B cell (primary cell): ENCODE measurements around the gene SCN3B. TPM values are rescaled to one million over a fixed set of nuclear protein-coding genes. Genes with fewer than 3 reads are reported as not detected.

Experiments
- ATAC-seq: fragments of 200-7000 bp; cut with Tn5 transposase; one replicate; pipeline ENCODE4 v1.10.0; 2021; ENCODE audit warnings: low read depth, mild to moderate bottlenecking, moderate number of reproducible peaks, moderate library complexity
- CTCF ChIA-PET: fragments of 350-600 bp; sonication (Branson Sonifier 250); formaldehyde crosslinking; loops from one replicate; lab custom pipeline; 2021; ENCODE audit warnings: antibody characterized with exemption, inconsistent platforms; lab: Charles Lee
- POLR2A ChIA-PET: fragments of 350-600 bp; sonication (Branson Sonifier 250); formaldehyde crosslinking; loops from one replicate; lab custom pipeline; 2021; ENCODE audit warnings: antibody characterized with exemption; lab: Charles Lee
- DNase-seq: peaks from one replicate; pipeline ENCODE4 v3.0.0; 2013
- H2AFZ ChIP-seq: 2 replicates; pipeline ENCODE4 v1.6.1; 2012; ENCODE audit warnings: mild to moderate bottlenecking, low read depth, low read length; ENCODE audit not compliant: insufficient read depth, poor library complexity, severe bottlenecking
- H3K27ac ChIP-seq, 2 donors: 1 replicate in 1 of 2; 2 replicates in 1 of 2; pipeline ENCODE4 v1.5.1; 2012 to 2013; ENCODE audit warnings: low read length in 2 of 2, mild to moderate bottlenecking in 2 of 2, moderate library complexity in 1 of 2
- H3K27me3 ChIP-seq, 4 experiments: fragments of 200-600 bp in 1 of 4; sonication (generic) in 1 of 4; replicated peaks in 1 of 4; 1 replicate in 2 of 4; 2 replicates in 2 of 4; pipeline versions ENCODE4 v1.6.1 to v1.7.0; 2013 to 2016; ENCODE audit warnings: low read length in 3 of 4, mild to moderate bottlenecking in 2 of 4, mixed read lengths in 1 of 4, moderate library complexity in 1 of 4; ENCODE audit not compliant: insufficient read depth in 4 of 4, control insufficient read depth in 3 of 4; ENCODE audit errors: control extremely low read depth in 1 of 4
- H3K36me3 ChIP-seq, 2 experiments: replicated peaks in 1 of 2; 1 replicate in 1 of 2; 2 replicates in 1 of 2; pipeline versions ENCODE4 v1.6.1 to v1.7.1; 2013; ENCODE audit warnings: low read length in 1 of 2; ENCODE audit not compliant: insufficient read depth in 2 of 2, control insufficient read depth in 1 of 2; ENCODE audit errors: control extremely low read depth in 1 of 2, extremely low read depth in 1 of 2
- H3K4me1 ChIP-seq, 2 donors: fragments of 200-600 bp in 1 of 2; sonication (generic) in 1 of 2; 1 replicate in 1 of 2; 2 replicates in 1 of 2; pipeline versions ENCODE4 v1.5.1 to v1.6.1; 2013 to 2017; ENCODE audit warnings: low read length in 2 of 2; ENCODE audit not compliant: control insufficient read depth in 2 of 2, insufficient read depth in 2 of 2
- H3K4me2 ChIP-seq: replicated peaks from 2 replicates; pipeline ENCODE3; 2012; ENCODE audit warnings: mild to moderate bottlenecking, low read depth, low read length; ENCODE audit not compliant: poor library complexity, severe bottlenecking
- H3K4me3 ChIP-seq, 5 experiments: fragments of 200-600 bp in 1 of 5; sonication (generic) in 1 of 5; 1 replicate in 3 of 5; 2 replicates in 2 of 5; pipeline versions ENCODE4 v1.5.1 to v1.7.0; 2011 to 2016; ENCODE audit warnings: low read length in 4 of 5, mild to moderate bottlenecking in 4 of 5, low read depth in 2 of 5, control low read depth in 1 of 5, moderate library complexity in 1 of 5; ENCODE audit not compliant: insufficient read depth in 1 of 5; ENCODE audit errors: control extremely low read depth in 1 of 5, extremely low read depth in 1 of 5
- H3K79me2 ChIP-seq: fragments of 200-600 bp; sonication (generic); one replicate; pipeline ENCODE4 v1.6.0; 2016; ENCODE audit warnings: low read length; ENCODE audit not compliant: control insufficient read depth, insufficient read depth
- H3K9ac ChIP-seq: fragments of 200-600 bp; sonication (generic); 2 replicates; pipeline ENCODE4 v1.6.1; 2017; ENCODE audit warnings: mild to moderate bottlenecking, low read length, moderate library complexity
- H3K9me3 ChIP-seq, 3 donors: one replicate each; pipeline versions ENCODE4 v1.6.1 to v1.7.1; 2013; ENCODE audit warnings: low read length in 2 of 3; ENCODE audit not compliant: control insufficient read depth in 2 of 3, insufficient read depth in 1 of 3; ENCODE audit errors: control extremely low read depth in 1 of 3
- H4K20me1 ChIP-seq: 2 replicates; pipeline ENCODE4 v1.6.0; 2012; ENCODE audit warnings: mild to moderate bottlenecking, low read length; ENCODE audit not compliant: insufficient read depth, control insufficient read depth, poor library complexity, severe bottlenecking
- H3K27ac Mint-ChIP-seq: one replicate; pipeline ENCODE4 v1.8.0; 2021; ENCODE audit warnings: mixed read lengths
- H3K27me3 Mint-ChIP-seq: one replicate; pipeline ENCODE4 v1.8.0; 2021; ENCODE audit warnings: mixed read lengths
- H3K4me1 Mint-ChIP-seq: one replicate; pipeline ENCODE4 v1.8.0; 2021; ENCODE audit warnings: mixed read lengths
- H3K4me3 Mint-ChIP-seq: one replicate; pipeline ENCODE4 v1.8.0; 2021; ENCODE audit warnings: mixed read lengths
- H3K9me3 Mint-ChIP-seq: one replicate; pipeline ENCODE4 v1.8.0; 2022; ENCODE audit warnings: mixed read lengths; ENCODE audit not compliant: insufficient read depth
- EZH2 ChIP-seq: IDR thresholded peaks from 2 replicates; pipeline ENCODE4 v1.6.1; 2012; ENCODE audit warnings: borderline replicate concordance, low read depth, mild to moderate bottlenecking, moderate library complexity, low read length; ENCODE audit not compliant: insufficient read depth, poor library complexity, severe bottlenecking
- WGBS: methylation state at CpG from one replicate; pipeline ENCODE4 v1.1.5; 2013; ENCODE audit warnings: missing lambda C conversion rate; ENCODE audit not compliant: insufficient coverage; 5-methylcytosine and 5-hydroxymethylcytosine counted together
- intact Hi-C: fragments of 100-400 bp; cut with micrococcal nuclease; formaldehyde crosslinking; loops from one replicate; pipeline ENCODE4 v1.10.0; 2022
- polyA plus RNA-seq: library from polyadenylated mRNA; depleted of rRNA; stranded (reverse); fragments of >200 nt; gene quantifications from 2 replicates; pipeline ENCODE4 v1.2.3, GENCODE V29; 2012
- total RNA-seq, 2 donors: library from RNA; stranded (reverse); fragments of 120-200 nt in 1 of 2; gene quantifications; 1 replicate in 1 of 2; 2 replicates in 1 of 2; pipeline versions ENCODE4 v1.2.3 to v1.2.4, GENCODE V29; 2013 to 2022
- TF ChIP-seq, protein P1 (sequence below): fragments of 200-600 bp; IDR thresholded peaks from one replicate; pipeline ENCODE4 v1.8.0; 2022; ENCODE audit warnings: antibody characterized with exemption, mild to moderate bottlenecking

The SCN3B gene
- total and polyA plus RNA-seq, 2 donors (not counting 1 experiment from before 2014, with no cell fraction given), result not detected

DNA sequence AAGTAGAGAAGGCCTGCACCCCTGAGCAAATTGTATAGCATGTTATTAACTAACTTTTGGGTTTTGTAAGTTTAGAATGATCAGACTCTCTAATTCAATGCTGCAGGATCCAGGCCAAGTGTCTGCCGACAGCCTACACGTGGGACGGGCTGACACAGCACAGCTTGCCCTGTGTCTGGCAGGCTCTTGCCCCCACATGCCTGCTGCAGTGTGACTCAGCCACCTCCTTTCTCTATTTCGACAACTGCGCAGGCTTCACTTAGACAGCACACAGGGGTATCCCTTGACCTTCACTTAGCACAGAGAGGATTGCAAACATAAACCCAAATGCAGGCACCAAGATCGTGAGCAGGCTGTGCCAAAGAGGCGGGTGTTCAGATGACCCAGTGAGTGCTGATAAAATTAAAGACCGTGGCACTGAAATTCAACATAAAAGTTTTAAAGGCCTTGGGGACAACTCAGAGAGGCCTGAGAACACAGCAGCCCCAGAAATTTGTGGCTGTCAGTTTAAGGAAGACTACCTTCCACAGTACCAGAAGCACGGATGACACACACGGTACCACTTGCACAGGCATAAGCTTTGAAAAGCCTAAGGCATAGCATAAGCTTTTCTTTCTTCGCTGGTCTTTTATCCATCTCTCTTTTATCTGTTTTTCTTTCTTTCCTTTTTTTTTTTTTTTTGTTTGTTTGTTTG is 37.8 kb downstream of the SCN3B start:
- H3K27ac Mint-ChIP-seq, result no peak overlapping the region
- DNase-seq, result no peak
- ChIA-PET CTCF (no interaction called here), POLR2A (no interaction called here)
- no peaks in the 10 kb centered on the region for H3K9me3 Mint-ChIP-seq
- 100% methylated on average over 10 of the region's 11 CpGs for WGBS
- H3K4me1 ChIP-seq, result no peaks in the 10 kb centered on the region
- no peaks in the 10 kb centered on the region for H3K9me3 ChIP-seq
- H3K4me3 ChIP-seq, result no peak overlapping the region
- H3K27me3 Mint-ChIP-seq, result no peaks in the 10 kb centered on the region
- H3K9ac ChIP-seq, result no peak overlapping the region
- H3K79me2 ChIP-seq, result no peaks in the 10 kb centered on the region
- intact Hi-C loops, result no loop called here
- no peak for ATAC-seq
- no peak overlapping the region for H3K4me2 ChIP-seq
- H2AFZ ChIP-seq, result no peak overlapping the region
- H3K36me3 ChIP-seq, result no peaks in the 10 kb centered on the region
- no peak for TF ChIP-seq EZH2
- TF ChIP-seq, protein P1, sequence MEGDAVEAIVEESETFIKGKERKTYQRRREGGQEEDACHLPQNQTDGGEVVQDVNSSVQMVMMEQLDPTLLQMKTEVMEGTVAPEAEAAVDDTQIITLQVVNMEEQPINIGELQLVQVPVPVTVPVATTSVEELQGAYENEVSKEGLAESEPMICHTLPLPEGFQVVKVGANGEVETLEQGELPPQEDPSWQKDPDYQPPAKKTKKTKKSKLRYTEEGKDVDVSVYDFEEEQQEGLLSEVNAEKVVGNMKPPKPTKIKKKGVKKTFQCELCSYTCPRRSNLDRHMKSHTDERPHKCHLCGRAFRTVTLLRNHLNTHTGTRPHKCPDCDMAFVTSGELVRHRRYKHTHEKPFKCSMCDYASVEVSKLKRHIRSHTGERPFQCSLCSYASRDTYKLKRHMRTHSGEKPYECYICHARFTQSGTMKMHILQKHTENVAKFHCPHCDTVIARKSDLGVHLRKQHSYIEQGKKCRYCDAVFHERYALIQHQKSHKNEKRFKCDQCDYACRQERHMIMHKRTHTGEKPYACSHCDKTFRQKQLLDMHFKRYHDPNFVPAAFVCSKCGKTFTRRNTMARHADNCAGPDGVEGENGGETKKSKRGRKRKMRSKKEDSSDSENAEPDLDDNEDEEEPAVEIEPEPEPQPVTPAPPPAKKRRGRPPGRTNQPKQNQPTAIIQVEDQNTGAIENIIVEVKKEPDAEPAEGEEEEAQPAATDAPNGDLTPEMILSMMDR, result no peak
- H3K27me3 ChIP-seq, result no peaks in the 10 kb centered on the region
- no peaks in the 10 kb centered on the region for H3K4me1 Mint-ChIP-seq
- no peaks in the 10 kb centered on the region for H4K20me1 ChIP-seq
- no peak overlapping the region for H3K27ac ChIP-seq
- H3K4me3 Mint-ChIP-seq, result no peak overlapping the region

- Mint-ChIP-seq H3K4me3 (no peak overlapping the region), H3K27ac (no peak overlapping the region), H3K9me3 (no peaks in the 10 kb centered on the region), H3K4me1 (no peaks in the 10 kb centered on the region), H3K27me3 (no peaks in the 10 kb centered on the region)
- WGBS, result 96% methylated on average over 4 of the region's 4 CpGs
- H3K79me2 ChIP-seq, result no peaks in the 10 kb centered on the region
- H3K27ac ChIP-seq, result no peak overlapping the region
- ChIA-PET CTCF (no interaction called here), POLR2A (no interaction called here)
- no peaks in the 10 kb centered on the region for H3K4me1 ChIP-seq
- no peaks in the 10 kb centered on the region for H3K9me3 ChIP-seq
- no peaks in the 10 kb centered on the region for H3K36me3 ChIP-seq
- intact Hi-C loops, result no loop called here
- ATAC-seq (no peak), DNase-seq (no peak)
- no peak overlapping the region for H3K4me3 ChIP-seq
- H3K4me2 ChIP-seq, result no peak overlapping the region
- no peaks in the 10 kb centered on the region for H4K20me1 ChIP-seq
- H3K9ac ChIP-seq, result no peak overlapping the region
- H3K27me3 ChIP-seq, result no peaks in the 10 kb centered on the region
- TF ChIP-seq, protein P1, result no peak
- TF ChIP-seq EZH2, result no peak
- no peak overlapping the region for H2AFZ ChIP-seq
Observed at GRCh38 chr11:123611698-123612097, 42.7 kb downstream of the SCN3B start.
